Neuronal stem cell (in vitro differentiated cells): Measurements from ENCODE around the gene TRIM24.

Experiments
- DNase-seq: peaks from one replicate; pipeline ENCODE4 v3.0.0-alpha.2; 2013; ENCODE audit warnings: low spot score
- H2AFZ ChIP-seq: one replicate; pipeline ENCODE4 v1.6.1; 2013; ENCODE audit warnings: mild to moderate bottlenecking, low read length, inconsistent platforms
- H2AK5ac ChIP-seq: 2 replicates; pipeline ENCODE4 v1.6.1; 2013; ENCODE audit warnings: low read depth, mild to moderate bottlenecking, inconsistent platforms, low read length, moderate library complexity, mixed read lengths
- H2BK120ac ChIP-seq: 2 replicates; pipeline ENCODE4 v1.6.1; 2013; ENCODE audit warnings: low read depth, mild to moderate bottlenecking, inconsistent platforms, low read length, moderate library complexity, mixed read lengths
- H2BK12ac ChIP-seq: one replicate; pipeline ENCODE4 v1.6.1; 2013; ENCODE audit warnings: low read length, inconsistent platforms
- H2BK15ac ChIP-seq: 2 replicates; pipeline ENCODE4 v1.6.1; 2013; ENCODE audit warnings: mild to moderate bottlenecking, low read length, inconsistent platforms, mixed read lengths
- H2BK5ac ChIP-seq: one replicate; pipeline ENCODE4 v1.6.1; 2013; ENCODE audit warnings: inconsistent platforms, mild to moderate bottlenecking, low read length, moderate library complexity
- H3K14ac ChIP-seq: one replicate; pipeline ENCODE4 v1.6.1; 2013; ENCODE audit warnings: low read length, inconsistent platforms
- H3K18ac ChIP-seq: 2 replicates; pipeline ENCODE4 v1.6.1; 2013; ENCODE audit warnings: low read length, inconsistent platforms
- H3K23ac ChIP-seq: 2 replicates; pipeline ENCODE4 v1.6.1; 2013; ENCODE audit warnings: low read depth, mild to moderate bottlenecking, mixed read lengths, low read length, inconsistent platforms; ENCODE audit not compliant: poor library complexity
- H3K27ac ChIP-seq: replicated peaks from 3 replicates; pipeline ENCODE4 v1.5.1; 2013; ENCODE audit warnings: low read length, inconsistent platforms
- H3K27me3 ChIP-seq, 3 experiments: 2 replicates each; pipeline ENCODE4 v1.6.1; 2013; ENCODE audit warnings: low read length in 3 of 3, mild to moderate bottlenecking in 2 of 3, inconsistent platforms in 1 of 3, low read depth in 1 of 3, mixed read lengths in 1 of 3, moderate library complexity in 1 of 3; ENCODE audit not compliant: control insufficient read depth in 3 of 3, insufficient read depth in 3 of 3
- H3K36me3 ChIP-seq, 2 donors: replicated peaks in 1 of 2; 2 replicates each; pipeline ENCODE4 v1.6.1; 2013; ENCODE audit warnings: low read length in 2 of 2; ENCODE audit not compliant: control insufficient read depth in 2 of 2, insufficient read depth in 2 of 2
- H3K4ac ChIP-seq: 2 replicates; pipeline ENCODE4 v1.6.1; 2013; ENCODE audit warnings: inconsistent platforms, mild to moderate bottlenecking, low read length, moderate library complexity
- H3K4me1 ChIP-seq, 2 donors: 1 replicate in 1 of 2; 2 replicates in 1 of 2; pipeline ENCODE4 v1.6.1; 2013; ENCODE audit warnings: low read length in 2 of 2, low read depth in 1 of 2; ENCODE audit not compliant: control insufficient read depth in 2 of 2, insufficient read depth in 1 of 2
- H3K4me2 ChIP-seq: one replicate; pipeline ENCODE4 v1.6.1; 2013; ENCODE audit warnings: mild to moderate bottlenecking, low read length, inconsistent platforms; ENCODE audit not compliant: insufficient read depth, poor library complexity, severe bottlenecking
- H3K4me3 ChIP-seq, 2 donors: 2 replicates each; pipeline ENCODE4 v1.5.1; 2013; ENCODE audit warnings: low read length in 2 of 2, mild to moderate bottlenecking in 2 of 2, inconsistent platforms in 1 of 2, moderate library complexity in 1 of 2
- H3K79me1 ChIP-seq: one replicate; pipeline ENCODE4 v1.6.1; 2013; ENCODE audit warnings: low read depth, mild to moderate bottlenecking, inconsistent platforms, low read length, moderate library complexity
- H3K9ac ChIP-seq: one replicate; pipeline ENCODE4 v1.6.1; 2013; ENCODE audit warnings: mild to moderate bottlenecking, low read depth, low read length, inconsistent platforms; ENCODE audit not compliant: poor library complexity
- H3K9me3 ChIP-seq, 2 donors: replicated peaks in 1 of 2; 2 replicates each; pipeline versions ENCODE3 to v1.6.1; 2013; ENCODE audit warnings: low read length in 2 of 2, mild to moderate bottlenecking in 2 of 2, inconsistent platforms in 1 of 2, low read depth in 1 of 2, mixed read lengths in 1 of 2, moderate library complexity in 1 of 2; ENCODE audit not compliant: control insufficient read depth in 2 of 2, insufficient read depth in 1 of 2
- H4K8ac ChIP-seq: one replicate; pipeline ENCODE4 v1.6.1; 2013; ENCODE audit warnings: low read depth, mild to moderate bottlenecking, inconsistent platforms, low read length, moderate library complexity
- H4K91ac ChIP-seq: one replicate; pipeline ENCODE4 v1.6.1; 2013; ENCODE audit warnings: low read length, low read depth, mild to moderate bottlenecking, inconsistent platforms; ENCODE audit not compliant: poor library complexity
- WGBS, 2 donors: extraction: QIAGEN DNeasy Blood & Tissue Kit; methylation state at CpG; one replicate each; pipeline ENCODE4 v1.1.7; 2013; ENCODE audit warnings: missing lambda C conversion rate in 2 of 2, mixed read lengths in 1 of 2; ENCODE audit not compliant: insufficient read length in 2 of 2, insufficient replicate concordance in 1 of 2; ENCODE audit errors: extremely low coverage in 2 of 2; 5-methylcytosine and 5-hydroxymethylcytosine counted together

The TRIM24 gene

GRCh38 chr7:138512092-138512858 is 52.2 kb downstream of the TRIM24 start:
- Histone ChIP-seq H3K9ac (no peak overlapping the region), H3K27me3 (no peaks in the 10 kb centered on the region), H3K4ac (no peak overlapping the region), H3K27ac (no peak overlapping the region), H2BK5ac (no peak overlapping the region), H3K18ac (no peak overlapping the region), H3K4me2 (no peak overlapping the region), H2BK120ac (no peak overlapping the region), H3K14ac (no peak overlapping the region), H3K4me1 (no peaks in the 10 kb centered on the region), H2BK12ac (no peak overlapping the region), H3K9me3 (peaks cover 22 to 49% of the 10 kb centered on the region in 2 donors), H3K23ac (no peak overlapping the region), H2BK15ac (no peak overlapping the region), H3K36me3 (peaks cover 41 to 99% of the 10 kb centered on the region in 2 donors), H3K4me3 (no peak overlapping the region), H2AFZ (no peak overlapping the region), H2AK5ac (no peak overlapping the region), H3K79me1 (peaks cover 18% of the 10 kb centered on the region), H4K91ac (no peak overlapping the region), H4K8ac (no peak overlapping the region)
- no CpG with 5 or more reads among the region's 3 CpGs for WGBS, 2 donors
- DNase-seq: no peak

- Histone ChIP-seq H4K8ac (no peak overlapping the region), H3K14ac (no peak overlapping the region), H2BK15ac (no peak overlapping the region), H3K79me1 (peaks cover 18% of the 10 kb centered on the region), H3K36me3 (peaks cover 39 to 99% of the 10 kb centered on the region in 2 donors), H3K27me3 (no peaks in the 10 kb centered on the region), H2AK5ac (no peak overlapping the region), H3K9ac (no peak overlapping the region), H3K4me2 (no peak overlapping the region), H3K9me3 (peaks cover 22 to 49% of the 10 kb centered on the region in 2 donors), H4K91ac (no peak overlapping the region), H3K4me1 (no peaks in the 10 kb centered on the region), H2BK12ac (no peak overlapping the region), H2BK120ac (no peak overlapping the region), H3K4ac (no peak overlapping the region), H2AFZ (no peak overlapping the region), H2BK5ac (no peak overlapping the region), H3K18ac (no peak overlapping the region), H3K23ac (no peak overlapping the region), H3K4me3 (no peak overlapping the region), H3K27ac (no peak overlapping the region)
- WGBS, 2 donors: no CpG with 5 or more reads among the region's 1 CpG
- no peak for DNase-seq
These were observed 52.8 kb downstream of the TRIM24 start for GRCh38 chr7:138512885-138513284.

GRCh38 chr7:138513344-138513871 is 53.3 kb downstream of the TRIM24 start:
- Histone ChIP-seq H3K18ac (no peak overlapping the region), H4K8ac (no peak overlapping the region), H2BK15ac (no peak overlapping the region), H2BK5ac (no peak overlapping the region), H3K14ac (no peak overlapping the region), H3K4me1 (no peaks in the 10 kb centered on the region), H3K4ac (no peak overlapping the region), H3K4me2 (no peak overlapping the region), H3K36me3 (peaks cover 39 to 99% of the 10 kb centered on the region in 2 donors), H3K79me1 (peaks cover 18% of the 10 kb centered on the region), H3K27me3 (no peaks in the 10 kb centered on the region), H2BK120ac (no peak overlapping the region), H3K4me3 (no peak overlapping the region), H3K27ac (no peak overlapping the region), H3K23ac (no peak overlapping the region), H3K9ac (no peak overlapping the region), H2AK5ac (no peak overlapping the region), H2AFZ (no peak overlapping the region), H2BK12ac (no peak overlapping the region), H3K9me3 (peaks cover 22 to 48% of the 10 kb centered on the region in 2 donors), H4K91ac (no peak overlapping the region)
- WGBS, 2 donors: no CpG with 5 or more reads among the region's 4 CpGs
- no peak for DNase-seq

- no peak overlapping the region for H2BK12ac ChIP-seq
- no peaks in the 10 kb centered on the region for H3K4me1 ChIP-seq
- no peak overlapping the region for H2BK15ac ChIP-seq
- no peak overlapping the region for H3K18ac ChIP-seq
- H3K9me3 ChIP-seq: peaks cover 20 to 44% of the 10 kb centered on the region in 2 donors
- H2BK120ac ChIP-seq: no peak overlapping the region
- no peak overlapping the region for H3K4me2 ChIP-seq
- no peak overlapping the region for H3K4me3 ChIP-seq
- no peak overlapping the region for H2AK5ac ChIP-seq
- DNase-seq: no peak
- H3K14ac ChIP-seq: no peak overlapping the region
- no peak overlapping the region for H2BK5ac ChIP-seq
- WGBS, 2 donors: no CpG with 5 or more reads among the region's 1 CpG
- no peak overlapping the region for H3K23ac ChIP-seq
- H3K36me3 ChIP-seq: peaks cover 40 to 99% of the 10 kb centered on the region in 2 donors
- peaks cover 19% of the 10 kb centered on the region for H3K79me1 ChIP-seq
- no peak overlapping the region for H4K8ac ChIP-seq
- no peak overlapping the region for H4K91ac ChIP-seq
- H3K4ac ChIP-seq: no peak overlapping the region
- no peak overlapping the region for H2AFZ ChIP-seq
- no peak overlapping the region for H3K27ac ChIP-seq
- no peak overlapping the region for H3K9ac ChIP-seq
- H3K27me3 ChIP-seq: no peaks in the 10 kb centered on the region
These were observed 54.0 kb downstream of the TRIM24 start for GRCh38 chr7:138514044-138514443.
